Naive B cell (primary cell): ENCODE measurements around the gene KIF13A. TPM values are rescaled to one million over a fixed set of nuclear protein-coding genes. Genes with fewer than 3 reads are reported as not detected.
"Not testable (repeated sequence)": the region's sequence is repeated elsewhere in the genome, so short reads cannot be mapped to it uniquely, and the experiment has no call there.

ENCODE experiments used
- ATAC-seq, 2 donors: fragments of 150-1000 bp; cut with Tn5 transposase; 2 replicates each; pipeline ENCODE4 v1.10.0; 2021; ENCODE audit warnings: low read depth in 2 of 2, mild to moderate bottlenecking in 2 of 2, moderate library complexity in 2 of 2
- DNase-seq: peaks from one replicate; pipeline ENCODE4 v3.0.0; 2022
- H3K27ac Mint-ChIP-seq, 6 donors: one replicate each; pipeline ENCODE4 v1.8.0; 2020 to 2022; ENCODE audit warnings: mild to moderate bottlenecking in 6 of 6, mixed read lengths in 6 of 6, moderate library complexity in 5 of 6, inconsistent platforms in 2 of 6
- H3K27me3 Mint-ChIP-seq, 3 donors: one replicate each; pipeline ENCODE4 v1.8.0; 2021 to 2022; ENCODE audit warnings: mixed read lengths in 3 of 3, mild to moderate bottlenecking in 1 of 3
- H3K36me3 Mint-ChIP-seq, 2 donors: one replicate each; pipeline ENCODE4 v1.8.0; 2020 to 2022; ENCODE audit warnings: mixed read lengths in 2 of 2, inconsistent platforms in 1 of 2, mild to moderate bottlenecking in 1 of 2
- H3K4me1 Mint-ChIP-seq, 3 donors: one replicate each; pipeline ENCODE4 v1.8.0; 2020 to 2022; ENCODE audit warnings: mixed read lengths in 3 of 3, inconsistent platforms in 1 of 3, mild to moderate bottlenecking in 1 of 3, moderate library complexity in 1 of 3
- H3K4me3 Mint-ChIP-seq, 8 donors: one replicate each; pipeline ENCODE4 v1.8.0; 2020 to 2022; ENCODE audit warnings: mild to moderate bottlenecking in 8 of 8, mixed read lengths in 8 of 8, moderate library complexity in 8 of 8, inconsistent platforms in 2 of 8
- H3K9me3 Mint-ChIP-seq, 7 donors: one replicate each; pipeline ENCODE4 v1.8.0; 2020 to 2022; ENCODE audit warnings: mixed read lengths in 7 of 7, mild to moderate bottlenecking in 5 of 7, inconsistent platforms in 2 of 7, moderate library complexity in 1 of 7
- polyA plus RNA-seq, 6 donors: library from polyadenylated mRNA; unstranded; fragments of 300-500 nt; fragmentation: Illumina TruSeq; gene quantifications; one replicate each; pipeline ENCODE4 v1.2.3, GENCODE V29; 2021; ENCODE audit warnings: low read depth in 6 of 6

Gene KIF13A
- polyA plus RNA-seq, 6 donors from 2014 or later: 0.21 to 4.3 (median 0.91) TPM; not detected in 1

DNA sequence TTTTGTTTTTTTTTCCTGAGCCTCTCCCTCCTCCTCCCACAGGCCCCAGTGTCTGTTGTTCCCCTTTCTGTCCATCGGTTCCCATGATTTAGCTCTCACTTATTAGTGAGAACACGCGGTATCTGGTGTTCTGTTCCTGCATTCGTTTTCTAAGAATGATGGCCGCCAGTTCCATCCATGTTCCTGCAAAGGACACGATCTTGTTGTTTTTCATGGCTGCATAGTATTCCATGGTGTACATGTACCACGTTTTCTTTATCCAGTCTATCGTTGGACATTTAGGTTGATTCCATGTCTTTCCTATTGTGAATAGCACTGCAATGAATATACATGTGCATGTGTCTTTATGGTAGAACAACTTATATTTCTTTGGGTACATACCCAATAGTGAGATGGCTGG is 175.1 kb downstream of the KIF13A start:
- Mint-ChIP-seq H3K4me1 (peaks cover 0 to 3% (median 0%) of the 10 kb centered on the region in 3 donors), H3K27ac (no peak overlapping the region), H3K4me3 (no peak overlapping the region), H3K36me3 (peaks cover 6% of the 10 kb centered on the region in 2 donors), H3K9me3 (peaks cover 0 to 9% (median 7%) of the 10 kb centered on the region in 7 donors), H3K27me3 (no peaks in the 10 kb centered on the region)
- no peak for DNase-seq
- ATAC-seq: no peak

DNA sequence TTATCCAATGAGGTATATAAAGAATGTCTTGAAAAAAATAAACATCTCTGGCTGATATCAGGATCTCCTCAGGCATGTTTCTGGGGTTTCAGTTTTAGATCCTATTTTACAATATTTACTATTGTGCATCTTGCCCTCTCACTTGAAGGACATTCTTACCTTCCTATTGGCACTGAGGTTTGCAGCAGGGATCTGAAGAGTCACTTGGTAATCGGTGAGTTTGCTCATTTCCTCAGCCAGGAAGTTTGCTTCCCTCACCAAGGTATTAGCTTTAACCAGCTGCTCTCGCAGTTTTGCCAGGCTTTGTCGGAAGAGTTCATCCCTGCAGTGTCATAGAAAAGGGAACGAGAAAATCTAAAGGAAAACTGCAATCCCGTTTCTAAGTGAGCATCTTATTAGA is 178.8 kb downstream of the KIF13A start:
- no peak overlapping the region for H3K27ac Mint-ChIP-seq
- H3K27me3 Mint-ChIP-seq: no peaks in the 10 kb centered on the region
- peaks cover 0 to 14% (median 8%) of the 10 kb centered on the region in 7 donors for H3K9me3 Mint-ChIP-seq
- DNase-seq: no peak
- no peak overlapping the region for H3K4me3 Mint-ChIP-seq
- H3K36me3 Mint-ChIP-seq: peaks cover 7% of the 10 kb centered on the region in 2 donors
- no peak for ATAC-seq
- H3K4me1 Mint-ChIP-seq: peaks cover 0 to 6% (median 4%) of the 10 kb centered on the region in 3 donors

- Mint-ChIP-seq H3K27ac (peak overlapping the region in 1 of 6 donors; percentile 54), H3K9me3 (peaks cover 0 to 14% (median 8%) of the 10 kb centered on the region in 7 donors)
- H3K36me3 Mint-ChIP-seq, H3K4me1 Mint-ChIP-seq, H3K4me3 Mint-ChIP-seq, DNase-seq, ATAC-seq, H3K27me3 Mint-ChIP-seq: not testable (repeated sequence)
Observed at GRCh38 chr6:17807431-17807830, 180.0 kb downstream of the KIF13A start.

DNA sequence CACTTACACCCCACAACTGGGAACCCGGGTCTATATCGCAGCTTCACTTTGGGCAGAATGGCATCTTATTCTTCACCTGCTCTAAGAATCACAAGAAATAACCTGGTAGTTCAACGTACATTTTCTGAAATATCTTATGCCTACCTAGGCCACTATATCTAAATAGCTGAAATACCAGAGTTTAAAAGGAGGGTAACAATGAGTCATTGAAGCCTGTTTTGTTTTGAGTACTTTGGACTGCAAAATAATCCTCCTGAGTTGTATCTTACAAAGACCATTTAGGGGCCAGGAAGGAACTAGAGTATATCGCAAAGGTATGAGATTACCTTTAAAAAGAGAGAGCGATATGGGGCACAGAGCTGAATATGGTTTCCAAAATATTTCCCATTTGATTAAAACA is 184.0 kb downstream of the KIF13A start:
- Mint-ChIP-seq H3K4me1 (peaks cover 0 to 6% (median 4%) of the 10 kb centered on the region in 3 donors), H3K4me3 (no peak overlapping the region), H3K9me3 (peaks cover 0 to 12% (median 8%) of the 10 kb centered on the region in 7 donors), H3K27me3 (no peaks in the 10 kb centered on the region), H3K36me3 (peaks cover 7 to 21% of the 10 kb centered on the region in 2 donors), H3K27ac (no peak overlapping the region)
- no peak for ATAC-seq
- DNase-seq: no peak

DNA sequence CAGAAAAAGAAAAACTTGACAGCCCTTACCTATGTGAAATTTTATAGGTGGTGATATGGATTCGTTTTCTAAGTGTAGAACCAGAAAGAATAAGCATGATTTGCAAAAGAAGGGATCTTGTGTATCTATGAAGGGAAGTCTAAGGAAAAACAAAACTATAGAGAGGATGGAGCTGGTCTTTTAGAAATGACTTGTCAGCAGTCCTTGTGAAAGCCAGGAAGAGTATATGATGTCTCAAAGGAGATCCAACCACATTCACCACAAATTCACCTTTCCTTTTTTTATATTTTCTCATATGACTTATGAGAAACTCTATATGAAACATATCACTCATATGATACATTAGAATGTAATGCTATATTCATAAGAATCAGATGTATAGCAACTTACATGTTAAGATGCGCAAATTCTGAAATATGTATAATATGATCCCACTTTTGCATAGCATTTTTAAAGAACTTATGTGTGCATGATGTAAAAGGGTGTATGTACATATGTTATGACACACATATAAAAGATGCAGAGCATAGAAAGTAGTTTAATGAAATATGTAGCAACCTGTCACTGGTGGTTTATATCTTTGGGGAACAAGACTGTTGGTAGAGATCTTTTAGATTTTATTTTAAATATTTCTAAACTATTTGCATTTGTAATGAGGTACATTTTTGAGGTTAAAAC is 188.8 kb downstream of the KIF13A start:
- Mint-ChIP-seq H3K9me3 (no peaks in the 10 kb centered on the region), H3K27ac (no peak overlapping the region), H3K36me3 (peaks cover 0 to 21% of the 10 kb centered on the region in 2 donors), H3K27me3 (no peaks in the 10 kb centered on the region), H3K4me1 (no peaks in the 10 kb centered on the region), H3K4me3 (no peak overlapping the region)
- no peak for ATAC-seq
- no peak for DNase-seq

DNA sequence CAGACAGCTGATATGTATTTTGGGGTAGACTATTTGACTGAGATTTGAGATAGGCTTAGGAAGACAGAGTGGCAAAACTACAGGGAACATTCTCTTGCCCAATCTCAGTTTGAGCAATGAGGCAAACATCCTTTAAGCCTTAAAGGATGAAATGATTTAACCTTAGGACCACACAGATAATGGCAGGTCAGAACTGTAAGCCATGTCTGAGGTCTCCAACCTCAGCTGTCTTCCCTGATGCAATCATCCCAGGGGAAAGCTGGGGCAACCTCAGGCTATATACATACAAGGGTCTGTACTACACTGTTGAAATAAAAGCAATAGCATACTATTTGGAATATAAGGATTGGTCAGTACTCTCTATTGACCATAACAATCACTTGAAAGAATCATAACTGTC is 196.9 kb downstream of the KIF13A start:
- ATAC-seq: no peak
- Mint-ChIP-seq H3K36me3 (peaks cover 0 to 19% of the 10 kb centered on the region in 2 donors), H3K4me3 (no peak overlapping the region)

GRCh38 chr6:17785094-17785787 is 202.2 kb downstream of the KIF13A start:
- Mint-ChIP-seq H3K36me3 (peaks cover 0 to 21% of the 10 kb centered on the region in 2 donors), H3K27ac (no peak overlapping the region), H3K27me3 (no peaks in the 10 kb centered on the region), H3K4me1 (no peaks in the 10 kb centered on the region), H3K9me3 (no peaks in the 10 kb centered on the region), H3K4me3 (no peak overlapping the region)
- DNase-seq (no peak), ATAC-seq (no peak)

More for the DNA sequence above, 196.9 kb downstream of the KIF13A start:
- H3K4me1 Mint-ChIP-seq: no peaks in the 10 kb centered on the region
- DNase-seq: no peak
- H3K27me3 Mint-ChIP-seq: no peaks in the 10 kb centered on the region
- no peaks in the 10 kb centered on the region for H3K9me3 Mint-ChIP-seq
- no peak overlapping the region for H3K27ac Mint-ChIP-seq

GRCh38 chr6:17780061-17780460 is 207.4 kb downstream of the KIF13A start:
- Mint-ChIP-seq H3K4me1 (no peaks in the 10 kb centered on the region), H3K9me3 (no peaks in the 10 kb centered on the region), H3K4me3 (no peak overlapping the region), H3K27me3 (no peaks in the 10 kb centered on the region), H3K27ac (no peak overlapping the region), H3K36me3 (peaks cover 0 to 10% of the 10 kb centered on the region in 2 donors)
- ATAC-seq (no peak), DNase-seq (no peak)

DNA sequence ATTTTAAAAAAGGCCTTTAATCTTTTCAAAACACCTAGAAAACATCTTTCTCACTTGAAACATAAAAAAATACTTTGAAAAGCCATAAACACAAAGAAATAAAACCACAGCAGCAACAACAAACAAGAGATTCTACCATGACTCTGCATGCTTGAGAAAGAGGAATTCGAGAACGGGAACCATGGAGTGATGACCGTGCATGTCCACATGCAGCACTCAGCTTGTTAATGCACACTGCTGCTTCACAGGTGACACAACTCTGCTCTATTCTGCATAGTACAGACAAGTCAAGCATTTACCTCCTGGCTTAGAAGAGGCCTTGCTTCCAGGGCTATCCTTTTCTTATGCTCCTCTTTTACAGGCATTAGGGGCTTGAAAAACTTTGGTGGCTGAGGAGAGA is 215.8 kb downstream of the KIF13A start:
- no peaks in the 10 kb centered on the region for H3K27me3 Mint-ChIP-seq
- no peak for DNase-seq
- H3K4me3 Mint-ChIP-seq: no peak overlapping the region
- no peak overlapping the region for H3K27ac Mint-ChIP-seq
- H3K36me3 Mint-ChIP-seq: peaks cover 15 to 18% of the 10 kb centered on the region in 2 donors
- no peaks in the 10 kb centered on the region for H3K4me1 Mint-ChIP-seq
- ATAC-seq: no peak
- no peaks in the 10 kb centered on the region for H3K9me3 Mint-ChIP-seq

DNA sequence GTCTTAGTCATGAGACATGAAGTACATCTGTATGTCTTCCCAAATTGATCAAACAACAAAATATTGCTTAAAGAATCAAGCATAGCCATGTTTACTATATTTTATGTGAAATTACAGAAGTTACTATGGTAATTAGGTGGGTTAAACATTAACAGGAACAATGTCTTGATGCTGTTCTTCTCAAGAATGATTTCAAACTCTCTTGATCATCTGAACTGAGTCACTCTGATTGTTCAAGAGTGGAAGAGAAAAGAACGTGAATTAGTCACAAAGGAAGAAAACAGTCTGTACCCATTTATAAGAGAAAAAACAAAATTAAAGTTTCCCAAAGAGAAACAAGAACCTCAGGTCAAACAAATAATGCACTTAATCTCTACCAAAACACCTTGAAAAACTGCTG is 218.6 kb downstream of the KIF13A start:
- Mint-ChIP-seq H3K27me3 (no peaks in the 10 kb centered on the region), H3K9me3 (no peaks in the 10 kb centered on the region), H3K4me1 (no peaks in the 10 kb centered on the region), H3K27ac (peak overlapping the region in 1 of 6 donors; percentile 28), H3K4me3 (no peak overlapping the region), H3K36me3 (peaks cover 17 to 18% of the 10 kb centered on the region in 2 donors)
- DNase-seq (no peak), ATAC-seq (no peak)

GRCh38 chr6:17768388-17768787 is 219.0 kb downstream of the KIF13A start:
- no peaks in the 10 kb centered on the region for H3K27me3 Mint-ChIP-seq
- no peaks in the 10 kb centered on the region for H3K9me3 Mint-ChIP-seq
- no peaks in the 10 kb centered on the region for H3K4me1 Mint-ChIP-seq
- H3K27ac Mint-ChIP-seq: no peak overlapping the region
- H3K36me3 Mint-ChIP-seq: peaks cover 15 to 18% of the 10 kb centered on the region in 2 donors
- no peak for DNase-seq
- ATAC-seq: no peak
- H3K4me3 Mint-ChIP-seq: no peak overlapping the region

DNA sequence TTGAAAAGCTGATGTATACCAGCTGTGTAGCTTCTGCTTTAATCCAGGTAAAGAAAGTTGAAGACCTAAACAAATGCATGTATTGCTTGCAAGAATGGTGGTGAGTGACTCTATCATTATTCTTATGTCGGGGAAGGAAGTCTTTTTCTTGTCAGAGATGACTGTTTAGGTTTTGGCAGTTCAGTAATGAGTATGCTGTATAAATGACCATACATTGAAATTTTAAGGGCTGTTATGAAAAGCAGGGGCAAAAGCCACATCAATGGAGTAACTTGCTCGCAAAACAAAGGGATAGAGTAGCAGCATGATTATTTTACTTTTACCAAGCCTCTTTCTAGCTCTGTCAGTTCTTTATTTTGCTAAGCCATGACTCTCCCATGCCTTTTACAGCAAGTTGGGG is 224.8 kb downstream of the KIF13A start:
- Mint-ChIP-seq H3K27me3 (no peaks in the 10 kb centered on the region), H3K4me1 (no peaks in the 10 kb centered on the region), H3K9me3 (no peaks in the 10 kb centered on the region), H3K36me3 (peaks cover 0 to 10% of the 10 kb centered on the region in 2 donors), H3K27ac (peak overlapping the region in 1 of 6 donors; percentile 28), H3K4me3 (no peak overlapping the region)
- no peak for DNase-seq
- no peak for ATAC-seq

DNA sequence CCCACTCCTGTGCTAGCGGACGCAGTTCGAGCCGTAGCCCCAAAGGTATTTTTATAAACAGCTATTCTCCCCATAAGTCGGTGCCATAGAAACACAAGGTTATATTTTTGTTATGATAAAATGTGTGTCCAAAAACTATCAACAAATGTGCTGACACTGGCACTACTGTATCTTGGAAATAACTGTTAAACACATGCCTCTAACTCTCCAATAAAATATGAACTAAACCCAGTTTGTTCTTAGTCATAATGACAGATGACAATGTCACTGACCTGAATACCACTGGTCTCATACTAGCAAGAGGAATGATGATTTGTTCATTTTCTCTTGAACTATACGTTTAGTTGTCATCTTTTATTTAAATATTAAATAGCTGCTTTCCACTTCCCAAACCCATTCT is 229.3 kb downstream of the KIF13A start:
- ATAC-seq (no peak), DNase-seq (no peak)
- Mint-ChIP-seq H3K9me3 (no peaks in the 10 kb centered on the region), H3K4me1 (no peaks in the 10 kb centered on the region), H3K27ac (peak overlapping the region in 1 of 6 donors; percentile 44), H3K27me3 (no peaks in the 10 kb centered on the region), H3K4me3 (no peak overlapping the region), H3K36me3 (no peaks in the 10 kb centered on the region)

DNA sequence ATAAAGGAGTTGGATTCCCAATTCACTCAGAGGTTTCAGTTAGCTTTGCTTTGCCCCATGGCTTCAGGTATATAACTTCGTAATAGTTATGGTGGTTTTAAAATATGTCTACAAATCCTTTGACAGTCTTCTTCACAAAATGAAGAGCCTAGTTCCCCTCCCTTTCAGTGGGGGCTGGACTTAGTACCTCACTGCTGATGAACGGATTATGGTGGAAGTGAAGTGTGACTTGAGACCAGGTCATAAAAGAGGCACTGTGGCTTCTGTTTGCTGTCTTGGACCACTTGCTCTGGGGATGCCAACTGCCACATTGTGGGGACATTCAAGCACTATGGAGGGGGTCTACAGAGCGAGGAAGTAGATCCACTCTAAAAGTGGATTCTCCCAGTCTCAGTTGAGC is 233.2 kb downstream of the KIF13A start:
- Mint-ChIP-seq H3K36me3 (no peaks in the 10 kb centered on the region), H3K4me1 (no peaks in the 10 kb centered on the region), H3K27me3 (no peaks in the 10 kb centered on the region), H3K4me3 (no peak overlapping the region), H3K9me3 (no peaks in the 10 kb centered on the region), H3K27ac (no peak overlapping the region)
- ATAC-seq (no peak), DNase-seq (no peak)
